ENCODE results near the gene TNFRSF17. TPM values are rescaled to one million over a fixed set of nuclear protein-coding genes. Genes with fewer than 3 reads are reported as not detected.

TNFRSF17 gene
- total and polyA plus RNA-seq, 2 of the 8 experiments (the other 6 are each of a cell fraction or from before 2014, with no cell fraction given), result not detected

DNA sequence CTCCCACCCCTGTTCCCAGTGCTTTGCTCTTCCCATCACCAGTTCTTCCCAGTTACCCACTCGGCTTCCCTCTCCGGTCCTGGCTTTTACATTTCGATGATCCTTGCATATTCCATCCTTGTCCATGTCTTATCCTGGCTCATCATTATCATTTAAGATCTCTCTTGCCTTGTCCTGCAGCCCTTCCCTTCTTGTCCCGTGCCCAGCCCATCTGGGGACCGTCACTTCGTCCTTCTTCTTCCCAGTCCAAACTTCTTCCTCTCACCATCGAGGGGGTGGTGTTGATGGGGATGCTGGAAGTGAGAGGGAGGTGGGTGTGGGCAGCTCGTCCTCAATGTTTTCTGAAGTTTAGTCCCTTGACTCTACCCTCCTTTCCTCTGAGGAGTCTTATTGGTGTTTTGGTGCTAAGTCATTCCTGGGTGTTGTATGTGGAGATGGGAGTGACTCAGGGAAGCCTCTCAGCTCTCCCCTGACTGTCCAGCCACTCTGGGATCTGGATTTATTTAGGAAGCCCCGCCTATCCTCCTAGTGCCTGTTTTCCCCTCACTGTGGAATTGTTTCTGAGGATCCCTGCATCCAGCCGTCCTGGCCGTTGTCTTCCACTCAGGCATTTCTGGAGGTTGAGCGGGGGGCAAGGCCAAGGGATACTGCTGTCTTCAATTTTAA is 12.5 kb downstream of the TNFRSF17 start:
- POLR2A ChIA-PET (ENCODE audit: partially characterized antibody), result interaction anchor here (0.8 to 1.3 kb wide), 5 partner anchors 15 to 127 kb away, joined by 3 to 4 read pairs (median 3); partner anchors contain the start of gene RSL1D1
- H2BK120ac ChIP-seq (replicated peaks; ENCODE audit: low read depth, low read length), result no peak overlapping the region
- no peak for TF ChIP-seq CBX5 (IDR thresholded peaks at IDR 0.05; ENCODE audit: low read depth, low read length)
- no peak for TF ChIP-seq SIRT6 (IDR thresholded peaks at IDR 0.05; ENCODE audit: low read length)
- no peak for TF ChIP-seq CHD1 (IDR thresholded peaks at IDR 0.05; ENCODE audit: low read depth, low read length)
- no peak for TF ChIP-seq TEAD4 (IDR thresholded peaks at IDR 0.05; ENCODE audit: low read depth, low read length)
- TF ChIP-seq, protein P1, sequence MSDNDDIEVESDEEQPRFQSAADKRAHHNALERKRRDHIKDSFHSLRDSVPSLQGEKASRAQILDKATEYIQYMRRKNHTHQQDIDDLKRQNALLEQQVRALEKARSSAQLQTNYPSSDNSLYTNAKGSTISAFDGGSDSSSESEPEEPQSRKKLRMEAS (IDR thresholded peaks at IDR 0.05), result no peak
- TF ChIP-seq ZNF274 (IDR thresholded peaks at IDR 0.05; ENCODE audit: borderline replicate concordance, extremely low read depth, low read length), result no peak
- TF ChIP-seq POU5F1 (IDR thresholded peaks at IDR 0.05; ENCODE audit: low read depth, low read length), result no peak
- no peak for TF ChIP-seq SP1 (IDR thresholded peaks at IDR 0.05; ENCODE audit: low read depth, low read length)
- no peak for TF ChIP-seq JUND (IDR thresholded peaks at IDR 0.05; ENCODE audit: low read length)
- TF ChIP-seq, protein P2, sequence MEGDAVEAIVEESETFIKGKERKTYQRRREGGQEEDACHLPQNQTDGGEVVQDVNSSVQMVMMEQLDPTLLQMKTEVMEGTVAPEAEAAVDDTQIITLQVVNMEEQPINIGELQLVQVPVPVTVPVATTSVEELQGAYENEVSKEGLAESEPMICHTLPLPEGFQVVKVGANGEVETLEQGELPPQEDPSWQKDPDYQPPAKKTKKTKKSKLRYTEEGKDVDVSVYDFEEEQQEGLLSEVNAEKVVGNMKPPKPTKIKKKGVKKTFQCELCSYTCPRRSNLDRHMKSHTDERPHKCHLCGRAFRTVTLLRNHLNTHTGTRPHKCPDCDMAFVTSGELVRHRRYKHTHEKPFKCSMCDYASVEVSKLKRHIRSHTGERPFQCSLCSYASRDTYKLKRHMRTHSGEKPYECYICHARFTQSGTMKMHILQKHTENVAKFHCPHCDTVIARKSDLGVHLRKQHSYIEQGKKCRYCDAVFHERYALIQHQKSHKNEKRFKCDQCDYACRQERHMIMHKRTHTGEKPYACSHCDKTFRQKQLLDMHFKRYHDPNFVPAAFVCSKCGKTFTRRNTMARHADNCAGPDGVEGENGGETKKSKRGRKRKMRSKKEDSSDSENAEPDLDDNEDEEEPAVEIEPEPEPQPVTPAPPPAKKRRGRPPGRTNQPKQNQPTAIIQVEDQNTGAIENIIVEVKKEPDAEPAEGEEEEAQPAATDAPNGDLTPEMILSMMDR (IDR thresholded peaks at IDR 0.05; ENCODE audit: control extremely low read depth in 1 of 3, insufficient read depth in 1 of 3, low read depth in 1 of 3, low read length in 3 of 3), result no peak

More for the DNA sequence above, 12.5 kb downstream of the TNFRSF17 start:
- Histone ChIP-seq H2BK15ac (ENCODE audit: low read length) (no peak overlapping the region), H3K27ac (ENCODE audit: low read depth, low read length) (no peak overlapping the region), H3K14ac (ENCODE audit: insufficient read length) (no peak overlapping the region), H3K79me1 (ENCODE audit: low read depth, low read length) (no peaks in the 10 kb centered on the region; the same call in 1 of the 2 replicates), H3K4ac (replicated peaks; ENCODE audit: insufficient read length, low read depth, low read length) (no peak overlapping the region), H3K27me3 (replicated peaks in 1 of 4; ENCODE audit: control insufficient read depth in 3 of 4, extremely low read depth in 1 of 4, insufficient read depth in 3 of 4, low read length in 3 of 4) (no peaks in the 10 kb centered on the region), H3K79me2 (ENCODE audit: control insufficient read depth in 1 of 2, insufficient read depth in 2 of 2, low read length in 2 of 2) (no peaks in the 10 kb centered on the region), H3K36me3 (ENCODE audit: control insufficient read depth in 2 of 4, insufficient read depth in 4 of 4, low read length in 3 of 4) (no peaks in the 10 kb centered on the region), H3K4me3 (ENCODE audit: extremely low read depth in 1 of 4, insufficient read depth in 2 of 4, low read depth in 3 of 4, low read length in 4 of 4) (peak overlapping the region; percentile 77 to 96 (median 88); a peak in 7 of 8 replicates), H4K5ac (ENCODE audit: insufficient read length, low read depth, low read length) (no peak overlapping the region), H4K20me1 (replicated peaks in 1 of 2; ENCODE audit: control insufficient read depth in 1 of 2, insufficient read depth in 2 of 2, low read length in 2 of 2) (no peaks in the 10 kb centered on the region), H3K4me2 (ENCODE audit: insufficient read depth in 1 of 2, low read depth in 2 of 2, low read length in 2 of 2) (peak overlapping the region; percentile 76 to 97), H4K8ac (ENCODE audit: extremely low read depth, insufficient read depth, low read length) (no peak overlapping the region), H2BK20ac (ENCODE audit: low read length) (no peak overlapping the region), H4K91ac (replicated peaks; ENCODE audit: insufficient read length, low read length) (no peak overlapping the region), H3K23ac (ENCODE audit: insufficient read length) (no peak overlapping the region), H3K23me2 (ENCODE audit: low read depth, low read length) (peaks cover 11% of the 10 kb centered on the region), H3K4me1 (replicated peaks in 1 of 4; ENCODE audit: control insufficient read depth in 3 of 4, insufficient read depth in 4 of 4, low read length in 3 of 4) (peaks cover 0 to 6% (median 2%) of the 10 kb centered on the region in 4 experiments; a peak in 3 of 7 replicates), H3K56ac (replicated peaks; ENCODE audit: insufficient read length, low read depth, low read length) (no peak overlapping the region), H3K9me3 (ENCODE audit: insufficient read depth in 2 of 2, low read depth in 1 of 2, low read length in 1 of 2) (no peaks in the 10 kb centered on the region), H2BK5ac (ENCODE audit: low read depth, low read length) (no peak overlapping the region), H2AFZ (ENCODE audit: low read length) (peak overlapping the region; percentile 61; the same call in 1 of the 2 replicates), H2AK5ac (ENCODE audit: low read depth, low read length) (0 out of 2 replicates have a peak overlapping the region, but pooled peaks have one; percentile 39), H3K9ac (replicated peaks in 1 of 4; ENCODE audit: extremely low read depth in 1 of 4, low read depth in 3 of 4, low read length in 3 of 4) (peak overlapping the region in 1 of 4 experiments; percentile 30; a peak in 1 of 7 replicates), H2BK12ac (ENCODE audit: low read depth, low read length) (0 out of 2 replicates have a peak overlapping the region, but pooled peaks have one; percentile 17), H3K18ac (ENCODE audit: extremely low read depth, low read length) (no peak overlapping the region)
- CTCF ChIA-PET (ENCODE audit: partially characterized antibody), result interaction anchor here (1.0 to 2.8 kb wide), 4 partner anchors 18 to 90 kb away, joined by 3 to 12 read pairs (median 6); no protein-coding TSS in a partner anchor
- FAIRE-seq, result no peak
- 63% methylated on average over 12 of the region's 12 CpGs; no CpG with 5 or more reads in 1 of the 2 experiments for WGBS, 2 experiments (ENCODE audit: extremely low coverage in 1 of 2, insufficient coverage in 1 of 2, insufficient read length in 1 of 2, insufficient replicate concordance in 2 of 2, low coverage in 1 of 2, low lambda C conversion rate in 2 of 2, missing lambda C conversion rate in 1 of 2)
- DNase-seq (ENCODE audit: low read depth in 1 of 2, low spot score in 2 of 2), result no peak

Measured in H1 (cell line).